GM12801 (cell line): ENCODE results near the gene PSTK.

Source experiments
- TF ChIP-seq, protein P1 (sequence below): IDR thresholded peaks from one replicate; pipeline ENCODE4 v1.5.1; 2011; ENCODE audit warnings: control low read depth; ENCODE audit not compliant: insufficient read length; ENCODE audit errors: extremely low read depth

Gene PSTK

DNA sequence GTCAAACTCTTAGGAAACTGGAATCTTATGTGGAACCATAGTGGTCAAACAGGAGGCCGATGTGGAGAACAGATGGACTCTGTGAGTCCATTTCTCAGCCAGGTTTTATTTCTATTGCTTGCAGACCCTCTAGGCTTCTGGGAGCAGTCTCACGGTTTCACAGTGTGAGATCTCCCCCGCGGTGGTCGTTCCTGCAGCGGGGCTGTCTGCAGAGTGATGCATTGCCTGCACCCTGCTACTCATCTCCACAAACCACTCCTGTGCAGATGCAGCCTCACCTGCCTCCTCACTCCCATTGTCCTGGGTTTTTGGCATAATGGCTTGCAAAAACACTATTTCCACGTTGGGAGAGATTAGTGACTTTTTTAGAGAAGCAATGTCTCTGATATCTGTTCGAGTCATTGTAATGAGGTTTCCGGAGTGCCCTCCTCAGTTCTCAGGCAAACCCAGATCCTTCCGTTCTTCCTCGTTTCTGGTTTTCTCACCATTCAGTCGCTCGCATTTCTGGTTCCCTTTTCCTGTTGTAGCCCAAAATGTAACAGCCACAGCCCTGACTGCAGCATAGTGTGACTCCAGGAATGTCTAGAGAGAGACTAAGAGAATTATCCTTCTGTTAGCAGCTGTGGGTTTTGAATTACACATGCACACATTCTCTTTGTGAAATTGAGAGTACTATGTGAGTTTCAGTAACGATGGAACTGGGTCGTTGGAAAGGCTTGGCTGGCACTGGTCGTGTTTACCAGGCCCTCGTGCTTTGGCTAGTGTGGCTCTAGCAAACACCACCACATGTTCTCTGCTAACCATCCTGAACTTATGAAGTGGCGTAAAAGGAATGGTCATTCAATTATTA lies 58.8 kb downstream of the PSTK start:
- TF ChIP-seq, protein P1, sequence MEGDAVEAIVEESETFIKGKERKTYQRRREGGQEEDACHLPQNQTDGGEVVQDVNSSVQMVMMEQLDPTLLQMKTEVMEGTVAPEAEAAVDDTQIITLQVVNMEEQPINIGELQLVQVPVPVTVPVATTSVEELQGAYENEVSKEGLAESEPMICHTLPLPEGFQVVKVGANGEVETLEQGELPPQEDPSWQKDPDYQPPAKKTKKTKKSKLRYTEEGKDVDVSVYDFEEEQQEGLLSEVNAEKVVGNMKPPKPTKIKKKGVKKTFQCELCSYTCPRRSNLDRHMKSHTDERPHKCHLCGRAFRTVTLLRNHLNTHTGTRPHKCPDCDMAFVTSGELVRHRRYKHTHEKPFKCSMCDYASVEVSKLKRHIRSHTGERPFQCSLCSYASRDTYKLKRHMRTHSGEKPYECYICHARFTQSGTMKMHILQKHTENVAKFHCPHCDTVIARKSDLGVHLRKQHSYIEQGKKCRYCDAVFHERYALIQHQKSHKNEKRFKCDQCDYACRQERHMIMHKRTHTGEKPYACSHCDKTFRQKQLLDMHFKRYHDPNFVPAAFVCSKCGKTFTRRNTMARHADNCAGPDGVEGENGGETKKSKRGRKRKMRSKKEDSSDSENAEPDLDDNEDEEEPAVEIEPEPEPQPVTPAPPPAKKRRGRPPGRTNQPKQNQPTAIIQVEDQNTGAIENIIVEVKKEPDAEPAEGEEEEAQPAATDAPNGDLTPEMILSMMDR, result no peak

DNA sequence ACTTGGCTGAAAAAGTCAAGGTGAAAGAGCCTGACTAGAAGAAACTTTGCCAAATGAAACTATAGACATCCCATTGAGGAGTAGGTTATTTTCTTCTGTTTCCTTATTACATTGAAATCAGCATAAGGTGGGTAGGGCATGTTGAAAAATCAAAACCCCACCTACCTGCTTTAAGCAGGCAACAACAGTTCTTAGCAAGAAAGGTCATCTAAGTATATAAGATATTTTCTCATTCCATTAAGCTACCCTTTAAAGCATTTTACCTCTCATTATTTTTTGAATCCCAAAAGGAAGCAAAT lies 59.4 kb downstream of the PSTK start:
- TF ChIP-seq, protein P1, result no peak
